Embryonic facial prominence (tissue), 1 donor: ENCODE results near the gene PTPRT.
A peak's percentile ranks its signal among the peaks of the same experiment; 100 is the strongest.

Source experiments
- DNase-seq: peaks from one replicate; pipeline ENCODE4 v3.0.0-alpha.2; 2016; ENCODE audit errors: extremely low spot score

The PTPRT gene

GRCh38 chr20:42795111-42795695, 394.5 kb downstream of the PTPRT start:
- no peak for DNase-seq

DNA sequence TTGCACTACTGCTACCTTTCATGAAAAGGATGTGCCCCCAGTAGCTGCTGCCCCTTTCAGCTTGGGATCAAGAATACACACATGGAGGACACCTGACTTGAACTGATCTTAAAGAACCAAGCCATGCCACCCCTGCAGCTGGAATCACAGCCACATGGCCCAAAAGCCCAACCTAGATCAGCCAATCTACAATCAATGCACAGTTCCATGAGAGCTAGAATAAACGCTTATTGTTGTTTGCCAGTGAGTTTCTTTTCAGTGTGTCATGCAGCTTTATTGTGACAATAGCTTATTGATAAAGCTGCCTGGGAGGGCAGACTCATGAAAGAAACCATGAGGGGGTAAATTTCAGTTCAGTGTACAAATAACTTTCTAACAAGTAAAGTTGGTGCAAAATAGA, 397.7 kb downstream of the PTPRT start:
- DNase-seq, result no peak

DNA sequence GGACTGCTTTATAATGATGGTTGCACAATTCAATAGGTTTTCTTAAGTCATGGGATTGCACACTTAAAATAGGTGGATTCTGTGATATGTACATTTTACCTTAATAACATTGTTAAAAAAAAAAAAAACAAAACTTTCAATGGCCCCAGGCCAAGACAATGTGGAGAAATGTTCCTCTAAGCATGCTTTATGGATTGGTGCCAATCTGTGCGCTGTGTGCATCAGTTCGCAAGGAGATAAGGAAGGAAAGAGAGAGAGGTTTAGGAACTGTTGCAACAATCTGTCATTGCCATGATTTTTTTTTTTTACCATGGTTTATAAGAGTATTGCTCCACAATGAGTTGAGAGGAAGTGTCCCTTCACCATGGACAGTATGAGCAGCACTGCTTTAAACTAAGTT, 399.6 kb downstream of the PTPRT start:
- DNase-seq, result no peak

GRCh38 chr20:42788707-42789106, 401.0 kb downstream of the PTPRT start:
- no peak for DNase-seq

- no peak for DNase-seq
These were observed 404.7 kb downstream of the PTPRT start for GRCh38 chr20:42785041-42785440.

- no peak for DNase-seq
These were observed 410.5 kb downstream of the PTPRT start for GRCh38 chr20:42779216-42779615.

DNA sequence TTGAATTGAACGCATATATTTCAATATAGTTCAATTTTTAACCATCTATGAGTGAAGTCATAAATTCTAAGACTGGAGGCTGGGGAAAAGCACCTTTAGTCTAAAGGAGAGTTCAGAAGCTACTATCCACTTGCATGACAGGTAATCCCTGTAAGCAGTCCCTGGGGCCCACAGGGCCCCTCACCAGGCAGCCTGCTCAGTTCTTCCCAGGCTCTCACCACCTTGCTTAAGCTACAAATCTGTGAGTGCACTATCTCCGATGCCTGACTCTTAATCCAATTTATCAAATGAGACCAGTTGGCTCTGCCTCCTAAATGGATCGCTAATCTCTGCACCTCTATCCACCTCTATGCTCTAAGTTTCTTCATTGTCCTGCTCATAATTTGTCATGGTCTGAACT, 413.8 kb downstream of the PTPRT start:
- DNase-seq, result no peak

DNA sequence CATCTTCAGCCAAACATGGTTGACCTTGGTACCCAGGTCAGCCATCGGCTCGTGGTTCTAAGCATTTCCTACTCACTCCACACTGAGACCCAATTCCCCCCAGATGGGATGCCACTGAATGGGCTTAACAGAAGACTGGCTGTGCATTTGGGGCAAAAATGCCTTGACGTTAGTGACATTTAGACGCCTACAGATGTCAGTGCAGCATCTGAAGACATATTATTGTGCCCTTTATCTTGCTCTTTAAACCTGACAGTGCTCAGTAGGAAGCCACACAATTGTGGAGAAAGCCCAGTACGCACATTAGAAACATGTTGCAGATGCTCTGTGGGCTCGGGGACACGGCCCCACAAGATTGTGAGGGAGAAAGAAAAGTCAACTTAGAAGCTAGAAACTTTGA, 414.7 kb downstream of the PTPRT start:
- DNase-seq, result no peak

DNA sequence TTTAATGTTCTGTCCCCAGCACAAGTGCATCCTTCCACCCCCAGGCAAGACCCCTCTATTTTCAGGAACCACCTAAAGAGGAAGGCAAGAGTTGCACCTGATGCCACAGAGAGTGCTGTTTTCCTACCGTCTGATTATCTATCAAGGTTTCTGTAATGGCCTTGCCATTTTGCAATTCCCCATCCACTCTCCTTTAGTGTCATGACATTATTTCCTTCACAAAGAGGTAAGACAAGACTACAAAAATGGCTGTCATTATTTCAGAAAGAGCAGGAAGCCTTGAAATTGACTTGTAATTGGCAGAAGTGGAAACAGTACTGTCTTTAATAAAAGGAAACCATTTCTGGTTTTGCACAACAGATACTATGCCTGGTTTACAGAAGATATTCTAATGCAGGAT, 426.7 kb downstream of the PTPRT start:
- no peak for DNase-seq

- no peak for DNase-seq
These were observed 432.7 kb downstream of the PTPRT start for GRCh38 chr20:42756991-42757390.

- no peak for DNase-seq
These were observed 435.0 kb downstream of the PTPRT start for GRCh38 chr20:42754706-42755105.

DNA sequence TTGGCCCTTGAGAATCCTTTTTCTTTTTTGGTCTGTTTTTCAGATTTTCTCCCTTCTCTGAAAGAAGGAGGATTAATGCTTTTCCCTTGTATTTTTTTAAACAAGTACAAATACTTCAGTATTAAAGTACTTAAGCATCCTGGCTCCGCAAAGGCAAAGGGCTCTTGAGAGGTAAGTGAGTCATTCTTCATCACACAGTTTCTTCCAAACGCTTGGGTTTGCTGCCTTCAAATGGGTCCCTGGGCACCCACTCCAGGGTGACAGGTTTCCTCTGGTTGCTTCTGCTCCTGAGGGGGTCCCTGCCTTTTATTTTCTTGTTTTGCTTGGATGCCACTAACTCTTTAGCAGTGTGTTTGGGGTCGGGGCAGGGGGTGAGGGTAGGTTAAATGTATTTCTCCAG, 437.1 kb downstream of the PTPRT start:
- DNase-seq, result no peak

GRCh38 chr20:42749556-42749955, 440.1 kb downstream of the PTPRT start:
- no peak for DNase-seq

- DNase-seq, result no peak
These were observed 441.8 kb downstream of the PTPRT start for GRCh38 chr20:42747765-42748411.

DNA sequence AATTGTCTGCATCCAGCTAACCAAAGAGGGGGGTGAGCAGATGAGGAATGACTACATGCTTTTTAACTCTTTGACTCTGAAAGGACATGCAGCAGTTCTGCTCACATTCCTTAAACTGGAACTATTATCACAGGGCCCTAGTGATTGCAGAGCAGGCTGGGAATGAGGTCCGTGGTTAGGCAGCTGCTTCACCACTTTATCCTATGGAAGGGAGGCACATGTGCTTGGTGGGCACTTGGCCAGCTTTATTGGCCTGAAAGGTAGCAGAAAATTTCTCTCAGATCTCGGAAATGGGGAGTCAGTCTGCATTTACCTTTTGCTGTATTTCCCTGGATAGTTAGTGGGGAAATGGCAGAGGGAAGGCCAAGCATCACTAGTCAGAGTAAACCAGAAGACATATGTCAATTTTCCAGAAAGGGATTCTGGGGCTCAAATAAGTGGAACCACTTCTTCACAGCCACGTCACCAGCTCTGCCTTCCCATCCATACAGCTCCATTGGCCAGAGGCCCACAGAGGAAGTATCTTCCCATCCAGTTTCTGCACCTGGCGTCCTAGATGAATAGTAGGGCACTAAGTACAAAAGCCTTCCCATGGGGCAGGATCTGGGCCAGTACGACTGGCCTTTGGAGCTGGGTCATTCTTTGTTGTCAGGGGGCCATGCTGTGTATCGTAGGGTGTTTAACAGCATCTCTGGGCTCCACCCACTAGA, 444.8 kb downstream of the PTPRT start:
- DNase-seq, result no peak

GRCh38 chr20:42742926-42743325, 446.8 kb downstream of the PTPRT start:
- peak; percentile 7 for DNase-seq

- DNase-seq, result no peak
These were observed 447.8 kb downstream of the PTPRT start for GRCh38 chr20:42741906-42742305.

GRCh38 chr20:42740226-42740870, 449.4 kb downstream of the PTPRT start:
- DNase-seq, result no peak

DNA sequence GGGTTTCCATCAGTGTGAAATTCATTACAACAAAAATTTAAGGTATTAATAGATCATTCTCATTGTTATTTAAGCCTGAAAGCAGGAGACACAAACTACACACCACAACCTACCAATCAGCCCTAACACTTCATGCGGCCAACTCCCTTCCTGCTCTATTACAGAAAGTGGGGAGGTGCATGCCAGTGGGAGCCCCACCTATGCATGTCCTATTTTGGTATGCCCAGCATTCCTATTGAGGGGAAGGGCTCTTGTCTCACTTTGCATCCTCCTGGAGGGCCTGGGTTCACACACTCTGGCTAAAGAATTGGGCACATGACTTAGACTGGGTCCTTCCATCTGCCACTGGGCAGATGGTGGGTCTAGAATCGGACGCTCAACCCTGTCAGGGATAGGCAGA, 450.0 kb downstream of the PTPRT start:
- DNase-seq, result no peak

DNA sequence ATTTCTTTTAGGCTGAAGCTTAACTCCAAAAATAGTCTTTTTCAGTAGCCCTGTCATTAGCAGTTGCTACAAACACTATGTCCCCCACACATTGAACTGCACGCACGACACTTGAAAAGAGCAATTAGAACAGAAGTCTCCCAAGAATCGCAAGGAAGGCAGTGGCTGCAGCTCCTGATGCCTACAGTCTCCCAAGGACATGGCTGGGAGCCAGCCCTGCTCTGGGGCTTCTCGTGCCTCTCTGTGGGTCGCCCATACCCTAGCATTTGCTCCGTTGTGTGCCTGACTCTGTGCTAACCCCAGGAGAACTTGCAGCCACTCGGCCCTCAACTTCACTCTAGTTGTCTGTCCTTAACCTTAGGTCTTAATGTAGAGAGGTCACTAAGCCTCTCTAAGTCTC, 454.2 kb downstream of the PTPRT start:
- DNase-seq, result no peak

DNA sequence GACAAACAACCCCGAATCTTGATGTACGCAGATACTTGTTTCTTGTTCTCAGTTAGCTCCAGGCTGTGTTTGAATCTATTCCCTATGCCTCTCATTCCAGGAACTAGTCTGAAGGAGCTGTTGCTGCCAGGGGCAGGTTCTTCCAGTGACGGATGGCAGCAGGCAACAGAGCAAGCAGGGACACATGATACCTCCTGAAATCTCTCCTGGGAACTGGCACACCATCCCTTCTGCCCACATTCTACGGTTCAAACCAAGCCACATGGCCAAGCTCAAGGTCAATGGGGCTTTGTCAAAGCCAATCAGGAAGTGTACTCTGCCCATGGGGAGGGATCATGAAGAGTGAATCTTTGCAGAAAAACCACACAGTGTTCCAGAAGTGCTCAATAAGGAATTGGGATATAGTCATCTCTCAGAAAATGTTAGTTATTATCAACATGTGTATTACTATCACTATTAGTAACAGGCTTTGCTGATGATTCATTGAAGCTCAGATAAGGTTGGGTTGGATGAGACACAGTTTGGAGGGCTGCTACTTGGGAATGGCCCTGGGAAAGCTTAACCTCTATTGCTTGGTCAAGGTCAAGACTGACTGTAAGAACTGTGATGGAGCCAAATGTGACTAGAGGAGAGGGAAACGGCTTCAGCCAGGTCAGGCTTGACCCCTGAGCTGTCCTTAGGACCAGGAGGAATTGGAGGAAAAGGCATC, 454.9 kb downstream of the PTPRT start:
- DNase-seq, result no peak

DNA sequence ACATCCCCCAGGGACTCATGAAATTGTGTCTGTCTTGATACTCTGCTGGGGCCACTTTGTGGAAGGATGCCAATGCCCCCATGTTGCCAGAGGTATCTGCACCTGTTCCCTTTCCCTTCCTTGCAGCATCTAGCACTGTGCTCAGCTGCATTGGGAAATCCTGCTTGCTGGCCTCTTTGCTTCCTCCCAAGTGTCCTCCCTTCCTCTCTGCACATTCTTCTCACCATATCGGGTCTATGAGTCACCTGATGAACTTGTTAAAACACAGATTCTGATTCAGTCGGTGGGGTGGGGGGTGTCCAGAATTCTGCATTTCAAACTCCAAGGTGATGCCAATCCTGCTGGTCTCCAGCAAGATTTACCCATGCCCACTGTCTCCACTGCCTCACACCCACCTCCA, 467.8 kb downstream of the PTPRT start:
- DNase-seq, result no peak
